GM06990 (cell line): ENCODE measurements around the gene PUS1.

Experiments used
- DNase-seq: peaks from one replicate; pipeline ENCODE4 v3.0.0-alpha.2; 2011; ENCODE audit not compliant: insufficient read length; ENCODE audit errors: extremely low read depth
- H3K27me3 ChIP-seq: replicated peaks from 2 replicates; pipeline ENCODE4 v1.6.0; 2011; ENCODE audit warnings: low read length; ENCODE audit not compliant: control insufficient read depth, insufficient read depth
- H3K36me3 ChIP-seq: 2 replicates; pipeline ENCODE4 v1.5.1; 2011; ENCODE audit warnings: low read length; ENCODE audit not compliant: control insufficient read depth, insufficient read depth
- H3K4me3 ChIP-seq: replicated peaks from 2 replicates; pipeline ENCODE4 v1.5.1; 2011; ENCODE audit warnings: low read depth, mild to moderate bottlenecking, control low read depth, low read length
- CTCF ChIP-seq: IDR thresholded peaks from 2 replicates; pipeline ENCODE4 v1.5.1; 2011; ENCODE audit warnings: low read length, control low read depth, mild to moderate bottlenecking, inconsistent platforms; ENCODE audit not compliant: insufficient read depth, poor library complexity, severe bottlenecking

PUS1 gene

GRCh38 chr12:131892711-131893604 lies 36.1 kb upstream of the PUS1 start:
- 0 out of 2 replicates have a peak, but pooled peaks cover 2% of the 10 kb centered on the region for H3K36me3 ChIP-seq
- H3K27me3 ChIP-seq, result no peaks in the 10 kb centered on the region; the same call in 1 of the 2 replicates
- DNase-seq, result no peak
- no peak overlapping the region for H3K4me3 ChIP-seq
- no peak for TF ChIP-seq CTCF

- no peak for TF ChIP-seq CTCF
Observed at GRCh38 chr12:131893605-131894312, 35.3 kb upstream of the PUS1 start.

GRCh38 chr12:131894313-131894860 lies 34.7 kb upstream of the PUS1 start, which contains the start of gene ULK1:
ULK1 (plus strand) TSS chr12:131894622; CDS start chr12:131895002, 380 bp downstream.
- DNase-seq, result peak; percentile 86
- H3K4me3 ChIP-seq, result peak within 1 kb of the TSS; percentile 71
- H3K36me3 ChIP-seq, result peaks cover 2% of the 10 kb centered on the region; the same call in 1 of the 2 replicates
- TF ChIP-seq CTCF, result no peak
- no peaks in the 10 kb centered on the region for H3K27me3 ChIP-seq

More at GRCh38 chr12:131893605-131894312, 35.3 kb upstream of the PUS1 start:
- H3K36me3 ChIP-seq, result peaks cover 2% of the 10 kb centered on the region; the same call in 1 of the 2 replicates
- peak overlapping the region; percentile 11 for H3K4me3 ChIP-seq
- DNase-seq, result no peak
- H3K27me3 ChIP-seq, result no peaks in the 10 kb centered on the region; the same call in 1 of the 2 replicates

- DNase-seq, result peak; percentile 39
Observed at GRCh38 chr12:131894981-131895639, 34.0 kb upstream of the PUS1 start.

More at GRCh38 chr12:131894981-131895639, 34.0 kb upstream of the PUS1 start:
- peaks cover 2% of the 10 kb centered on the region; the same call in 1 of the 2 replicates for H3K36me3 ChIP-seq
- peak overlapping the region; percentile 71 for H3K4me3 ChIP-seq
- TF ChIP-seq CTCF, result no peak
- H3K27me3 ChIP-seq, result no peaks in the 10 kb centered on the region
